ENCODE results near the gene GPC2.

GPC2 gene

GRCh38 chr7:100158229-100159098 is 18.7 kb downstream of the GPC2 start, which contains the start of gene TRAPPC14:
Gene TRAPPC14 (minus strand): TSS chr7:100158723. CDS start chr7:100158499, 224 bp downstream.
- peak; percentile 92 for ATAC-seq (ENCODE audit: insufficient read depth, low read depth)
- no peaks in the 10 kb centered on the region for H3K27me3 ChIP-seq (ENCODE audit: insufficient read depth, low read length, poor library complexity)
- H3K4me2 ChIP-seq (ENCODE audit: insufficient read depth, low read length): peak within 1 kb of the TSS; percentile 68
- peaks cover 36% of the 10 kb centered on the region for H3K4me1 ChIP-seq (ENCODE audit: insufficient read depth, low read length)
- peak within 1 kb of the TSS; percentile 73 for H2AFZ ChIP-seq (ENCODE audit: low read depth, low read length)
- H3K79me2 ChIP-seq (ENCODE audit: insufficient read depth, low read length): peaks cover 42% of the 10 kb centered on the region
- H3K27ac ChIP-seq (ENCODE audit: low read length): peak within 1 kb of the TSS; percentile 69
- H3K9me3 ChIP-seq (ENCODE audit: insufficient read depth, low read length, severe bottlenecking): no peaks in the 10 kb centered on the region
- peak within 1 kb of the TSS; percentile 96 for H3K9ac ChIP-seq (ENCODE audit: low read depth, low read length)
- H3K4me3 ChIP-seq (ENCODE audit: low read depth in 1 of 2, low read length in 2 of 2): peak within 1 kb of the TSS; percentile 87 to 99
- peak; percentile 96 for DNase-seq
- peaks cover 27% of the 10 kb centered on the region for H4K20me1 ChIP-seq (ENCODE audit: insufficient read depth, low read length)
- H3K36me3 ChIP-seq (ENCODE audit: insufficient read depth, low read length): peaks cover 41% of the 10 kb centered on the region
- no peak for TF ChIP-seq CTCF (IDR thresholded peaks at IDR 0.05; ENCODE audit: borderline replicate concordance, extremely low read depth, low read length, poor library complexity, severe bottlenecking)
- TF ChIP-seq EZH2 (IDR thresholded peaks at IDR 0.05; ENCODE audit: borderline replicate concordance, low read depth, low read length, severe bottlenecking): no peak

- H2AFZ ChIP-seq (ENCODE audit: low read depth, low read length): no peak overlapping the region
- H3K4me1 ChIP-seq (ENCODE audit: insufficient read depth, low read length): peaks cover 36% of the 10 kb centered on the region
- H3K36me3 ChIP-seq (ENCODE audit: insufficient read depth, low read length): peaks cover 47% of the 10 kb centered on the region
- TF ChIP-seq CTCF (IDR thresholded peaks at IDR 0.05; ENCODE audit: borderline replicate concordance, extremely low read depth, low read length, poor library complexity, severe bottlenecking) (no peak), EZH2 (IDR thresholded peaks at IDR 0.05; ENCODE audit: borderline replicate concordance, low read depth, low read length, severe bottlenecking) (no peak)
- H4K20me1 ChIP-seq (ENCODE audit: insufficient read depth, low read length): peaks cover 27% of the 10 kb centered on the region
- peak overlapping the region; percentile 87 to 99 for H3K4me3 ChIP-seq (ENCODE audit: low read depth in 1 of 2, low read length in 2 of 2)
- no peak for DNase-seq
- ATAC-seq (ENCODE audit: insufficient read depth, low read depth): peak; percentile 10; the same call in 1 of the 3 replicates
- H3K9me3 ChIP-seq (ENCODE audit: insufficient read depth, low read length, severe bottlenecking): no peaks in the 10 kb centered on the region
- peak overlapping the region; percentile 96 for H3K9ac ChIP-seq (ENCODE audit: low read depth, low read length)
- peak overlapping the region; percentile 69 for H3K27ac ChIP-seq (ENCODE audit: low read length)
- no peaks in the 10 kb centered on the region for H3K27me3 ChIP-seq (ENCODE audit: insufficient read depth, low read length, poor library complexity)
- H3K79me2 ChIP-seq (ENCODE audit: insufficient read depth, low read length): peaks cover 42% of the 10 kb centered on the region
- H3K4me2 ChIP-seq (ENCODE audit: insufficient read depth, low read length): peak overlapping the region; percentile 68
Measured at GRCh38 chr7:100157334-100158228, 19.6 kb downstream of the GPC2 start.

DNA sequence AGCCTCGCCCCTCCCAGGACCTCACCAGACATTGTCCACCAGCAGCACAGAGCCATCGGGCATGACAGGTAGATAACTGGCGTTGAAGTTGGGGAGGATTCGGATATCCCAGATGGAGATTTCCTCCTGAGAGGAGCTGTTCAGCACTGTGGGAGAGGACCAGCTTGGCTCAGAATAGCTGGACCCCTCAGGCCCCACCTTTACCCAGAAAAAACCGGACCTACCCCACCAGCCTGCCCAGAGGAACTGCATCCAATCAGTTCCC is 20.2 kb downstream of the GPC2 start:
- Histone ChIP-seq H3K4me1 (ENCODE audit: insufficient read depth, low read length) (peaks cover 36% of the 10 kb centered on the region), H3K4me3 (ENCODE audit: low read depth in 1 of 2, low read length in 2 of 2) (peak overlapping the region in 1 of 2 experiments; percentile 87; a peak in 2 of 4 replicates), H3K9ac (ENCODE audit: low read depth, low read length) (peak overlapping the region; percentile 96; the same call in 1 of the 2 replicates)

More for the DNA sequence above, 20.2 kb downstream of the GPC2 start:
- Histone ChIP-seq H3K79me2 (ENCODE audit: insufficient read depth, low read length) (peaks cover 42% of the 10 kb centered on the region), H3K27ac (ENCODE audit: low read length) (no peak overlapping the region), H3K27me3 (ENCODE audit: insufficient read depth, low read length, poor library complexity) (no peaks in the 10 kb centered on the region), H3K4me2 (ENCODE audit: insufficient read depth, low read length) (peak overlapping the region; percentile 68), H3K36me3 (ENCODE audit: insufficient read depth, low read length) (peaks cover 51% of the 10 kb centered on the region), H4K20me1 (ENCODE audit: insufficient read depth, low read length) (peaks cover 27% of the 10 kb centered on the region), H2AFZ (ENCODE audit: low read depth, low read length) (no peak overlapping the region), H3K9me3 (ENCODE audit: insufficient read depth, low read length, severe bottlenecking) (no peaks in the 10 kb centered on the region)
- DNase-seq (no peak), ATAC-seq (ENCODE audit: insufficient read depth, low read depth) (no peak)
- TF ChIP-seq CTCF (IDR thresholded peaks at IDR 0.05; ENCODE audit: borderline replicate concordance, extremely low read depth, low read length, poor library complexity, severe bottlenecking) (no peak), EZH2 (IDR thresholded peaks at IDR 0.05; ENCODE audit: borderline replicate concordance, low read depth, low read length, severe bottlenecking) (no peak)

Data from DND-41 (cell line).